T47D (cell line): Measurements from ENCODE around the gene PTTG1IP.
A peak's percentile ranks its signal among the peaks of the same experiment; 100 is the strongest.
"Not testable (repeated sequence)": the region's sequence is repeated elsewhere in the genome, so short reads cannot be mapped to it uniquely, and the experiment has no call there.

Experiments used
- DNase-seq, 2 experiments: peaks; one replicate each; pipeline versions ENCODE4 v3.0.0 to v3.0.0-alpha.2; 2011 to 2012; ENCODE audit warnings: low read depth in 1 of 2, low spot score in 1 of 2
- JUND ChIP-seq: IDR thresholded peaks from 2 replicates; pipeline ENCODE4 v1.6.1; 2012; ENCODE audit warnings: low read depth
- in situ Hi-C: cut with HindIII; loops from 2 replicates; pipeline ENCODE4 v1.10.0; 2016; ENCODE audit warnings: low sequenced_read_pairs, low pct_unique_long_range_greater_than_20kb

The PTTG1IP gene

DNA sequence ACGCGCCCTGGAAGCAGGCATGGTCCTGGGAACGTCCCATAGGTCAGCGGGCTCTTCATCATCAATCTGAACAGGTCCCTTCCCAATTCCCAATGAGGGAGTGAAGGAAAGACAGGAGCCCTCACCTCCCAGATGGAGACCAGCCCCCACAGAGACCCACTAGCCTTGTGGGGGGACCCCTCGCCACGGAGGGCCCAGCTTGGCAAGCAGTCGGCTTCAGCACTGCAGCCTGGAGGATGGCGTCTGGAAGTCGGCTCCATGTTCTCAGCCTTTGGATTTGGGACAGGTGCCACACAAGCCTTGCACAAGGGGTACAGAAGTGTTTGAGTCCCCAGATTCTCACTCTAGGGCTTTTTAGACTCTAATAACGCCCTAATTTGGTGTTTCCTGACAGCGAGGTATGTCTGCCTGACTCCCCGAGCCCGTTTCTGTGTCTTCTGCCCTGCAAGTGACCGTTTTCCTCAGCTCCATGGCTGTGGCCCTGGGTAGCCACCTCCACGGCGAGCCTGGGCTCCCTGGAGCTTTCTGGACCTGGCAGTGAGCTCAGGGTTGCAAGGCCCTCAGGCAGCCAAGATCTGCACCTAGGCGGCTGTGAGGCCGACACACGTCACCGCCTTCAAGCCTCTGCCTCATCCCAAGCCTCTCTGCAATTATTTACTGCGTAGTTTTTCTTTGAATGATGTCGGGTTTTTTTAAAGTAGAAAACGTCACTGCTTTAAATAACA is 30.6 kb downstream of the PTTG1IP start:
- DNase-seq = no peak
- no peak for TF ChIP-seq JUND
- in situ Hi-C loops = no loop called here

DNA sequence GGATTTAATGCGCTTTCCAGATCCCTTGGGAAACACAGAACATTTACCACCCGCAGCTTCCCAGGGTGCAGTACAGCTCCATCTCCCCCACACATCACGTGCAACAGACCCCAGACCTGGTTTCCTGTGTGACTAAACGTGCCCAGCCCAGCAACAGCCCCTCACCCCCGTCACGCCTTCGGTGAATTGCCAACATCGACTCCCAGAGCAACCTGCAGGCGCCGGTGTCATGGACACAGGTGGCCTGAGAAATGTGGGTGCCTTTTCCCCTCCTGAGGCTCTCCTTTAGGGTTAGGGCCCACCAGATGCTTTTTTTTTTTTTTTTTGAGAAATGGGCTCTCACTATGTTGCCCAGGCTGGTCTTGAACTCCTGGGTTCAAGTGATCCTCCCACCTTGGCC is 31.4 kb downstream of the PTTG1IP start:
- no peak for DNase-seq
- in situ Hi-C loops = no loop called here
- TF ChIP-seq JUND = no peak

DNA sequence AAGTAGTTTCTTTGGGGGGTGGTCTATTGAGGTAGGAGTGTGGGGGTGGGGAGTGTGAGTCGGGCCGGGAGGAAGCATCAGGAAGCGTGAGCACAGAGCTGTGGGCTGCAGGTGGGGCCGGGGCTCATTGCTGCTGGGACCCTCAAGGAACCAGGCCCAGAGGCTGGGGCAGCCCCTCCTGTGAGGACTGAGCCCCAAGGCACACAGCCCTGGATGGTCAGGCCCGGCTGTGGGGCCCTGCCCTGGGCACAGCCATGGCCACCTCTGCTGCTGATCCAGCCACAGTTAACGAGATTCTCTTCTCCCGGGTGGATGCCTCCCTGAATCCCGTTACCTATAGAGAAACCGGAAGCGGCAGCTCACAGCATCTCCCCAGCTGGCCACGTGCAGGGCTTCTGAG is 32.7 kb downstream of the PTTG1IP start:
- in situ Hi-C loops = no loop called here
- no peak for DNase-seq
- no peak for TF ChIP-seq JUND

DNA sequence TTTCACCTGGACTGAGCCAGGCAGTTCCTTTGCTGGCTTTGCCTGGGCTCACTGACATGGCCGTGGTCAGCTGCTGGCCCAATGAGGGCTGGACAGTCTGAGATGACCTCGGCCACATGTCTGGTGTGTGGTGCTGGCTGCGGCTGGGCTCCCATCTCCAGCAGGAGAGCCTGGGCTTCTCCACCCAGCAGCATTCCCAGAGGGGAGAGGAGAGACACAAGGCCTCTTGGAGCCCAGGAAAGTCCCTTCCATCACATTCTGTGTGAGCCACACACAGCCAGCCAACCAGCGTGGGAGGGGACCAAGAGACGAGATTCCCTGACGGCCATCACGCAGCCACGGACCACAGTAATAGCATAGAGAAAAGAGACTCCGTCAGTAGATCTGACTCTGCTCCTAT is 34.5 kb downstream of the PTTG1IP start:
- DNase-seq = no peak
- in situ Hi-C loops = no loop called here
- TF ChIP-seq JUND = no peak

DNA sequence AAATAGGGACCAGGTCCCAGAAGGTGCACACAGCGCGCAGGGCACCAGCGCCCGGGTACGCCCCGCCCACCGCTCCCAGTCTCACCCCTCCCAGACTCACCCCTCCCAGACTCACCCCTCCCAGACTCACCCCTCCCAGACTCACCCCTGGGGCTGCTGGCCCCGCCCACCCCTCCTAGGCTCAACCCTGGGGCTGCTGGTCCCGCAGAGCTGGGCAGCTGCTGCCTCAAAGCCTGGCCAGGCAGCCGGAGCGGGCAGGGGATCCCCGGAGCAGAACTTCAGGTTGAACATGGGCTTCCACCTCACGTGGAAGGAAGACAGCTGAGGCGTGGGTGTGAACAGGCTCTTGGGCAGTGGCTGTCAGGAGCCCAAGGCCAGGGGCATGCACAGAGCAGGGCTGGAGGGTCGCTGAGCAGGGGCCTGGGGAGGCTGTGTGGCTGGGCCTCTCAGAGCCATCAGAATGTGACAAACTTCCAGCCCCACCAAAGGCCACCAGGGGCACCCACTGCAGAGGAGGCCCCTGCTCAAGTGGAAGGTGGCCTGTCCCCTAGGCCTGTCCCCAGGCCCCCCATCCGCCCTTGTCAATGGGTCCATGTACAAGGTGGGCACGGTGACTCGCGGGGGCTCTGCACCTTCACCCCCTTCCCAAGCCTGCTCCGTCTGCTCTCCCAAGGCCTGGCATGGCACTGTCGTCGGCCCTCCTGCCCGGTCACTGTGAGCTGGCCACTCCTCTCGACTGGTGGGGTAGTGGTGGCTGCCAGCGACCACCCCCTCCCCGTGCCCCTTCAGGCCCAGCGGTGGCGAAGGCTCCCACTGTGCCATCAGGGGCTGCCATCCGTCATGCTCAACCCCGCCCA is 35.2 kb downstream of the PTTG1IP start:
- DNase-seq = no peak
- in situ Hi-C loops = no loop called here
- TF ChIP-seq JUND = no peak

DNA sequence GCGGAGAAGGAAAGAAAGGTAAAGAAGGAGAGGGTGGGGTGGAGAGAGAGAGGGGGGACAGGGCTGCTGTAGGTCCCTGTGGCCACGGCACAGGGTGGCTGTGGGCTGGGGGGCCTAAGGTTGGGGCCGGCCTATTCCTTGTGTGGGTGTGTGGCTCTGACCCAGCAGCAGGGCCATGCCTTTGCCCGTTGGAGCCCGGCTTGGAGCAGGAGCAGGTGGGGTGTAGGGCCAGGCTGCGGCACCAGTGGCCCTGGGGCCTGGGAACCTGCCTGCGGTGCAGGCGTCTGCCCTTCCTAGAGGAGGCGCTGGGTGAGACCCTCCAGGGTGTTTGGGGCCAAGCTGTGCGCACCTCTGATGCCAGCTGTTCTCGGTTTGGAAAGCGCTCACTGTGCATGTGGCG is 36.0 kb downstream of the PTTG1IP start:
- no peak for DNase-seq
- in situ Hi-C loops = no loop called here
- TF ChIP-seq JUND = no peak

DNA sequence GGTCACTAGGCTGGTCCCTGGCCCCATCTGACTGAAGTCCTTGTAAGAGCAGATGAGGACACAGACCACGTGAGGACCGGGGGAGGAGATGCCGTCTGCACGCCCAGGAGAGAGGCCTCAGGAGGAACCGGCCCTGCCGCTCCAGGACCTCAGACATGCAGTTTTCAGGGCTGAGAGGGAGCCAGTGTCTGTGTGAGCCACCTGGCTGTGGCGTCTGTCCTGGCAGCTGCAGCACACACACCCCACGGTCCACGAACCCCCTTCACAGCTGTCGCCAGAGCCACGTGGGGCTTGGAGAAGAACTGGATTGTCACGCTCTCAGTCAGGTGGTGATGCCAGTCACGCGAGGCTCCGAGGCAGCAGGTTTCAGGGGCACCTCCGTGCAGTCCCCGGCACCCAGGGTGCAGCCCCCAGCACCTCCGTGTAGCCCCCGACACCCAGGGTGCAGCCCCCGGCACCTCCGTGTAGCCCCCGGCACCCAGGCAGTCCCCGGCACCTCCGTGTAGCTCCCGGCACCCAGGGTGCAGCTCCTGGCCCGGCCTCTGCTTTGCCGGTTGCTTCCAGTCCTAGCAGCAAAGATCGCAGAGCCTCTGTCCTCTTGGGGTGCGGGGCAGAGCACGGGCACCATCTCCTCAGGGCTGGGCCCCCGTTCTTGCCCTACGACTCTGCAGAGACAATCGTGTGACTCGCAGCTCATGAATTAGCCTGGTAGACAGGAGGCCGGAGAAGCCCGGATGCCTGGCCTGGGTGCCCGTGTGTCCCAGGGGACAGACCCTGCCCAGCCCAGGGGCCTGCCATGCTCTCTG is 36.6 kb downstream of the PTTG1IP start:
- in situ Hi-C loops = no loop called here
- TF ChIP-seq JUND = no peak
- peak; percentile 58 to 84 for DNase-seq

DNA sequence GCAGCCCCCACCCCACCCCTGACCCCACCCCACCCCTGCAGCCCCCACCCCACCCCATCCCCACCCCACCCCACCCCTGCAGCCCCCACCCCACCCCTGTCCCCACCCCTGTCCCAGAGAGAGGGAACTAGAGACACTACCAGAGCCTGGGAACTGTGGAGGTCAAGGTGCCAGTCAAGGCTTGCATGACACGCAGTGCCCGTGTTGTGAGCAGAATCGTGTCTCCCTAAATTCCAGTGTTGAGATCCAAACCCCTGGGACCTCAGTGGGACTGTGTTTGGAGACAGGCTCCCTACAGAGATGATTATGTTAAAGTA is 37.2 kb downstream of the PTTG1IP start:
- no peak for TF ChIP-seq JUND
- in situ Hi-C loops = no loop called here

DNA sequence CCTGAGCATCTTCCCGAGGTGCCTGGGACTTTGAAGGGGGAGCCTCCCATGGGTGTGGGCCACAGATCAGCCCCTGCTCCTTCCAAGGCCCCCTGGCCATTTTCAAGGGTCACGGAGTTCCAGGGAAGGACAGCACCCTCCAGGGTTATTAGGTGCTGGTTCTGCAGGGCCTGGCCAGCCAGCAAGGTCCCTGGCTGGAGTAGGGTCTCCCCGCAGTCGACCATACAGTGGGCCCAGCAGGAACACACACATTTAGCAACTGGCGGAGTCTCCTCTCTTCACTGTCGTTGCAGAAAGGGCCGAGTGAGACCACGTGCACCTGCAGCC is 37.9 kb downstream of the PTTG1IP start:
- DNase-seq = no peak
- TF ChIP-seq JUND = no peak
- in situ Hi-C loops = no loop called here

More for the DNA sequence above, 37.2 kb downstream of the PTTG1IP start:
- DNase-seq = no peak

DNA sequence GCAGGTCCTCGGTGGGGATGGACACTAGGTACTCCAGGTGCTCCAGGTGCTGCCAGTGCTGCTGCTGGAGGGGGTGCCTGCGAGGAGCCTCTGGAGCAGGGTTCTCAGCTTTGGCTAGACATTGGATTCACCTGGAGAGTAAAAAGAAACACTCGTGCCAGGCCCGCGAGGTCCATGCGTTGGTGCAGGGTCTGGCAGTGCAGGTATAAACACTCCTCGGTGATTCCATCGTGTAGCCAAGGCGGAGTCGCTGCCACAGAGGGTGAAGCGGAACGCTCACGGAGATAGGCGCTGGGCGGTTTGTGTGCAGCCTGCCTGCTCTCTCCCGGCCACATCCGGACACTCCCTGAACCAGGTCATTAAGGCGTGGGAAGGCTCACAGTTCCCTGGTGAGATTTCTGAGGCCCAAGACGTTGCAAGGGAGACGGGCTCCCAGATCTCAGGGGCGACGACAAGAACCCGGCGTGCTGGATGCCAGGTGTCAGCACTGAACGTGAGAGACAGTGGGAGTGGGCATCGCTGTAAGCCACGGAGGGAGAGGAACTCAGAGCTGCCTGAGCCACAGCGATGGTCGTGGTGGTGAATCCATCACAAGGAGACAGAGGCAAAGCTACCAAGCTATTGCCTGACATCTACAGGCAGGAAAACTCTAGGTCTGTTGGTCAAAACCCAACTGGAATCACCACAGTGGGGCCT is 38.4 kb downstream of the PTTG1IP start:
- no peak for DNase-seq
- in situ Hi-C loops = no loop called here
- no peak for TF ChIP-seq JUND

DNA sequence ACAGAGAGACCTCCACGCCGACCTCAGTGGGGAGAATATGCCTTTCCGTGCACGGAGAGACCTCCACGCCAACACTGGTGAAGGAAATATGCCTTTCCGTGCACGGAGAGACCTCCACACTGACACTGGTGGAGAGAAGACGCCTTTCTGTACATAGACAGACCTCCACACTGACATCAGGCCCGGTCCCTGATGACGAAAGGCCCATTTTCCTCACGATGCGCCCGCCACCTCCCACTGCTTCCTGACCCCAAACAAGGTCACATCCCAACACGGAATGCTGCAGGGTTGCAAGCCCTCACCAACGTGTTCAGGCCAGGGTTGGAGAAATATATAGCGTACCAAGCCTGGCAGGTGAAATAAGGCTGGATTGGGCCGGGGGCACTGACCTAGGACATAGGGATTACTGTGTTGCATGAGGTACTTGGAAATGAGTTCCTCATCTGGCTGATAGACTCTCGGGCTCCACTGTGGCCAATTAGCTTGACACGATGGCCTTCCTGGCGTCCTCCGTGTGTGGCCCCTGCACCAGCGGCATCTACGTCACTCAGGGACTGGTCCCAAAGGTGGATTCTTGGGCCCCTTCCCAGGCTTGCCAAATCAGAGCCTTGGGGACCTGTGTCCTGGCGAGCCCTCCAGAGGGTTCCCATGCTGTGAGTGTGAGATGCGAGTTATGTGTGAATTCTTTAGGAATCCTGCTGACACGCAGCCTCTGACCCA is 39.1 kb downstream of the PTTG1IP start:
- TF ChIP-seq JUND = no peak
- DNase-seq = no peak
- in situ Hi-C loops = no loop called here

DNA sequence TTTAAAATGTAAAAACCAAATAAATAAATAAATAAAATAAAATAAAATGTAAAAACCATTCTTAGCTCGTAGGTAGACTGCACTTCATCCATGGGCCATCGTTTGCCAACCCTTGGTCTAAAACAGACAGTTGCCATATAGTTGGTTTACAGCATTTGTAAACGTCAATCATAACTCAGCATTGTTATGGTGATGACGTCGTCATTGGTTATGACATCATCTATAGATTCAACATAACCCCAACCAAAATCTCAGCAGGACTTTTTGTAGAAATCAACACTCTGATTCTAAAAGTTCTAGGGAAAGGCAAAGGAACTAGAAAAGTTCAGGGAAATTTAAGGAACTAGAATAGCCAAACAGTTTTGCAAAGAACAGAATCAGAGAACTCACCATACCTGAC is 39.8 kb downstream of the PTTG1IP start:
- no peak for DNase-seq
- in situ Hi-C loops = no loop called here
- TF ChIP-seq JUND = no peak

DNA sequence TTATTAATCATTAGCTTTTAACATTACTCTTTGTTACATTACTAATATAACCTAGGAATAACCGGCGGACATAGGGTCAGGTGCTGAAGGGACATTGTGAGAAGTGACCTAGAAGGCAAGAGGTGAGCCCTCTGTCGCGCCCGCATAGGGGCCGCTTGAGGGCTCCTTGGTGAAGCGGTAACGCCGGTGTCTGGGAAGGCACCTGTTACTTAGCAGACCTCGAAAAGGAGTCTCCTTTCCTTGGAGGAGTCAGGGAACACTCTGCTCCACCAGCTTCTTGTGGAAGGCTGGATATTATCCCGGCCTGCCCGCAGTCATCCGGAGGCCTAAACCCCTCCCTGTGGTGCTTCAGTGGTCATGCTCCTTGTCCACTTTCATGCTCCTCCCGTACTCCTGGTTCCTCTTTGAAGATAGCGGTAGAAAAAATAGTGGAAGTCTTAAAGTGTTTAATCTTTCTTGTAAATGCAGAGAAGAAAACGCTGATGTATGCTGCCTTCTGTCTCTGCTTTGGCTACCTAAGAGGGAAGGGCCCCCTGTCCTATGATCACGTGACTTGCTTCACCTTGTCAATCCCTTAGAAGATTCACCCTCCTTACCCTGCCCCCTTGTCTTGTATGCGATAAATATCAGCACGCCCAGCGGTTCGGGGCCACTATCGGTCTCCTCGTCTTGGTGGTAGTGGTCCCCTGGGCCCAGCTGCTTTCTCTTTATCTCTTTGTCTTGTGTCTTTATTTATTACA is 40.8 kb downstream of the PTTG1IP start:
- in situ Hi-C loops, DNase-seq: not testable (repeated sequence)
